SK-N-SH (cell line): ENCODE results near the gene RIPOR2. TPM values are rescaled to one million over a fixed set of nuclear protein-coding genes. Genes with fewer than 3 reads are reported as not detected.

Experiments used
- CTCF ChIA-PET: fragments of 300-600, 350-600 bp; formaldehyde crosslinking; extraction: SDS; loops from one replicate; lab custom pipeline; 2021; lab: Yijun Ruan, JAX
- POLR2A ChIA-PET: fragments of 350-600 bp; sonication (Branson Sonifier 250); formaldehyde crosslinking; extraction: SDS; loops from one replicate; lab custom pipeline; 2020; ENCODE audit warnings: antibody characterized with exemption, inconsistent platforms; lab: Yijun Ruan, JAX
- DNase-seq: peaks from one replicate; pipeline ENCODE4 v3.0.0; 2012
- H2AFZ ChIP-seq: fragments of 200-600 bp; sonication (generic); 2 replicates; pipeline ENCODE4 v1.8.1; 2016; ENCODE audit warnings: antibody characterized with exemption, mild to moderate bottlenecking, low read depth
- H3F3A ChIP-seq: fragments of 200-600 bp; sonication (generic); replicated peaks from 2 replicates; pipeline ENCODE3; 2016; ENCODE audit warnings: antibody characterized with exemption, mild to moderate bottlenecking; ENCODE audit not compliant: insufficient read depth
- H3K27ac ChIP-seq, 2 experiments: fragments of 200-500 bp in 1 of 2; fragments of 200-600 bp in 1 of 2; sonication (Bioruptor generic) in 1 of 2; sonication (generic), shearing (Covaris generic) in 1 of 2; 2 replicates each; pipeline versions ENCODE4 v1.5.1 to v1.6.1; 2014 to 2016; ENCODE audit warnings: low read depth in 2 of 2, inconsistent platforms in 1 of 2, low read length in 1 of 2, mild to moderate bottlenecking in 1 of 2, mixed read lengths in 1 of 2
- H3K27me3 ChIP-seq: fragments of 200-600 bp; sonication (generic), shearing (Covaris generic); 2 replicates; pipeline ENCODE4 v1.6.1; 2016; ENCODE audit warnings: mixed run types; ENCODE audit not compliant: insufficient read depth
- H3K36me3 ChIP-seq, 2 experiments: fragments of 200-500 bp in 1 of 2; fragments of 200-600 bp in 1 of 2; sonication (Bioruptor generic) in 1 of 2; sonication (generic) in 1 of 2; replicated peaks in 1 of 2; 2 replicates each; pipeline versions ENCODE3 to v1.5.1; 2014 to 2016; ENCODE audit warnings: low read length in 1 of 2, mild to moderate bottlenecking in 1 of 2; ENCODE audit not compliant: insufficient read depth in 2 of 2, control insufficient read depth in 1 of 2
- H3K4me1 ChIP-seq, 2 experiments: fragments of 200-500 bp in 1 of 2; fragments of 200-600 bp in 1 of 2; sonication (Bioruptor generic) in 1 of 2; sonication (generic), shearing (Covaris generic) in 1 of 2; 2 replicates each; pipeline versions ENCODE4 v1.5.1 to v1.6.1; 2014 to 2016; ENCODE audit warnings: low read depth in 1 of 2, low read length in 1 of 2, mixed run types in 1 of 2; ENCODE audit not compliant: insufficient read depth in 2 of 2, control insufficient read depth in 1 of 2
- H3K4me2 ChIP-seq: fragments of 200-600 bp; sonication (generic), shearing (Covaris generic); 2 replicates; pipeline ENCODE4 v1.6.1; 2017; ENCODE audit warnings: mixed run types
- H3K4me3 ChIP-seq, 2 experiments: fragments of 200-500 bp in 1 of 2; fragments of 200-600 bp in 1 of 2; sonication (Bioruptor generic) in 1 of 2; sonication (generic), shearing (Covaris generic) in 1 of 2; 2 replicates each; pipeline versions ENCODE4 v1.5.1 to v1.8.1; 2014 to 2016; ENCODE audit warnings: low read depth in 2 of 2, inconsistent platforms in 1 of 2, low read length in 1 of 2, mild to moderate bottlenecking in 1 of 2, mixed read lengths in 1 of 2, moderate library complexity in 1 of 2
- H3K79me2 ChIP-seq: fragments of 200-600 bp; sonication (generic); 2 replicates; pipeline ENCODE4 v1.8.1; 2017; ENCODE audit warnings: mild to moderate bottlenecking; ENCODE audit not compliant: insufficient read depth
- H3K9ac ChIP-seq: fragments of 200-600 bp; sonication (generic); 2 replicates; pipeline ENCODE4 v1.6.1; 2017; ENCODE audit warnings: mixed run types
- H3K9me2 ChIP-seq: fragments of 200-600 bp; sonication (generic); 2 replicates; pipeline ENCODE4 v1.6.1; 2017; ENCODE audit warnings: mixed run types
- H3K9me3 ChIP-seq: fragments of 200-600 bp; sonication (generic); 2 replicates; pipeline ENCODE4 v1.6.1; 2017; ENCODE audit warnings: mixed run types, mild to moderate bottlenecking, moderate library complexity
- H4K20me1 ChIP-seq: fragments of 200-600 bp; sonication (generic); 2 replicates; pipeline ENCODE4 v1.6.1; 2017; ENCODE audit warnings: mild to moderate bottlenecking, mixed run types; ENCODE audit not compliant: insufficient read depth
- CHD2 ChIP-seq: fragments of 150-350 bp; IDR thresholded peaks from 2 replicates; pipeline ENCODE4 v1.6.1; 2018; ENCODE audit warnings: low read length; ENCODE audit not compliant: partially characterized antibody
- ELF1 ChIP-seq: IDR thresholded peaks from 2 replicates; pipeline ENCODE4 v1.4.0; 2012
- EP300 ChIP-seq, 2 experiments: IDR thresholded peaks; 2 replicates each; pipeline versions ENCODE4 v1.4.0 to v1.6.1; 2012; ENCODE audit warnings: borderline replicate concordance in 1 of 2, low read depth in 1 of 2, low read length in 1 of 2
- EZH2phosphoT487 ChIP-seq: fragments of 200-600 bp; sonication (generic); IDR thresholded peaks from 2 replicates; pipeline ENCODE4 v1.6.1; 2017; ENCODE audit warnings: low read depth, mixed run types, mild to moderate bottlenecking, antibody characterized with exemption, moderate library complexity, borderline replicate concordance
- FOSL2 ChIP-seq: IDR thresholded peaks from 2 replicates; pipeline ENCODE4 v1.4.0; 2012; ENCODE audit warnings: low read depth, mild to moderate bottlenecking, moderate library complexity, borderline replicate concordance
- FOXM1 ChIP-seq: IDR thresholded peaks from 2 replicates; pipeline ENCODE4 v1.4.0; 2012; ENCODE audit warnings: low read depth, mild to moderate bottlenecking
- GABPA ChIP-seq: IDR thresholded peaks from 2 replicates; pipeline ENCODE4 v1.4.0; 2012; ENCODE audit warnings: low read depth, mild to moderate bottlenecking
- GATA2 ChIP-seq: sonication (generic); formaldehyde crosslinking; IDR thresholded peaks from 2 replicates; pipeline ENCODE4 v1.5.0; 2020; ENCODE audit warnings: mild to moderate bottlenecking, missing genetic modification reagents
- JUND ChIP-seq: IDR thresholded peaks from 2 replicates; pipeline ENCODE4 v1.4.0; 2012
- MAX ChIP-seq: IDR thresholded peaks from 2 replicates; pipeline ENCODE4 v1.4.0; 2012; ENCODE audit warnings: low read depth
- MEF2A ChIP-seq: IDR thresholded peaks from 2 replicates; pipeline ENCODE4 v1.4.0; 2012; ENCODE audit warnings: low read depth, borderline replicate concordance
- NFIC ChIP-seq: IDR thresholded peaks from 2 replicates; pipeline ENCODE4 v1.4.0; 2012; ENCODE audit warnings: borderline replicate concordance
- POLR2AphosphoS5 ChIP-seq: IDR thresholded peaks from 2 replicates; pipeline ENCODE4 v1.6.1; 2012; ENCODE audit warnings: low read depth, low read length
- RCOR1 ChIP-seq: fragments of 150-350 bp; IDR thresholded peaks from 2 replicates; pipeline ENCODE4 v1.6.1; 2017; ENCODE audit warnings: antibody characterized with exemption, low read length
- RFX5 ChIP-seq: IDR thresholded peaks from 2 replicates; pipeline ENCODE4 v1.6.1; 2012; ENCODE audit warnings: mild to moderate bottlenecking, improper control_type of control experiment, low read length
- RXRA ChIP-seq: IDR thresholded peaks from 2 replicates; pipeline ENCODE4 v1.4.0; 2012; ENCODE audit warnings: low read depth, mild to moderate bottlenecking, borderline replicate concordance
- SIN3A ChIP-seq: IDR thresholded peaks from 2 replicates; pipeline ENCODE4 v1.6.1; 2012; ENCODE audit warnings: low read depth, mild to moderate bottlenecking, low read length, moderate library complexity, borderline replicate concordance
- SMC3 ChIP-seq: IDR thresholded peaks from 2 replicates; pipeline ENCODE4 v1.6.1; 2012; ENCODE audit warnings: low read depth, low read length, improper control_type of control experiment
- TAF1 ChIP-seq: IDR thresholded peaks from 2 replicates; pipeline ENCODE4 v1.6.1; 2012; ENCODE audit warnings: low read depth, mild to moderate bottlenecking, low read length, moderate library complexity, borderline replicate concordance
- TCF12 ChIP-seq: IDR thresholded peaks from 2 replicates; pipeline ENCODE4 v1.4.0; 2012
- TEAD4 ChIP-seq: IDR thresholded peaks from 2 replicates; pipeline ENCODE4 v1.4.0; 2012; ENCODE audit warnings: mild to moderate bottlenecking, borderline replicate concordance; ENCODE audit not compliant: insufficient read depth
- USF1 ChIP-seq: IDR thresholded peaks from 2 replicates; pipeline ENCODE4 v1.4.0; 2012; ENCODE audit warnings: low read depth, borderline replicate concordance
- YY1 ChIP-seq: IDR thresholded peaks from 2 replicates; pipeline ENCODE4 v1.4.0; 2012; ENCODE audit warnings: low read depth, mild to moderate bottlenecking
- WGBS: methylation state at CpG from one replicate; pipeline ENCODE4 v1.1.6; 2017; ENCODE audit warnings: low lambda C conversion rate; 5-methylcytosine and 5-hydroxymethylcytosine counted together
- polyA plus RNA-seq, 3 experiments: library from polyadenylated mRNA; depleted of rRNA; stranded (reverse); fragments of >200 nt; gene quantifications; 2 replicates each; pipeline ENCODE4 v1.2.3, GENCODE V29; 2012
- TF ChIP-seq, protein P1 (sequence below): fragments of 150-350 bp; IDR thresholded peaks from 2 replicates; pipeline ENCODE4 v1.6.1; 2017; ENCODE audit warnings: antibody characterized with exemption, low read length, low read depth, borderline replicate concordance
- TF ChIP-seq, protein P2 (sequence below): fragments of 150-350 bp; IDR thresholded peaks from 2 replicates; pipeline ENCODE4 v1.6.1; 2016; ENCODE audit warnings: mild to moderate bottlenecking, low read depth, low read length
- TF ChIP-seq, protein P3 (sequence below): IDR thresholded peaks from 2 replicates; pipeline ENCODE4; 2012

Gene RIPOR2
- polyA plus RNA-seq, 1 of the 3 experiments (the other 2 are of a cell fraction): 0.05 TPM

DNA sequence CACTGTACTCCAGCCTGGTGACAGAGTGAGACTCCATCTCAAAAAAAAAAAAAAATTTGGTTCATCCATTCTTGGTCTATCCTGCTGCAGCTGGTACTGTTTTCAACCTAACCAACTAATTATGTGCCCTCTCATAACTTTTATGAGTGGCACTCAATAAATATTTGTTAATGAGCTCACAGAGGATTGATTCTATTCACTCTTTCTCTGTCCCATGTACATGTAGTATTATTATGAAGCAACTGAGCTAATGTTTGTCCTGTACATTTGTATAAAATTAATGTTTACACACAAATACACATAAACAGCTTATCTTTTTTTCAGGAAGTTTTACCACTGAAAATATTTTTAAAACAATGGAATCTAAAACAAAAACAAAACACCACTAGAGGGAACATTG, 10.1 kb downstream of the RIPOR2 start:
- H3K9me2 ChIP-seq: no peaks in the 10 kb centered on the region
- CTCF ChIA-PET: interaction anchor here (1.2 to 1.6 kb wide), 4 partner anchors 9 to 92 kb away, joined by 3 to 4 read pairs (median 4); no protein-coding TSS in a partner anchor
- POLR2A ChIA-PET: no interaction called here

GRCh38 chr6:24924580-24925356, 11.0 kb downstream of the RIPOR2 start:
- Histone ChIP-seq H3K27ac (no peak overlapping the region), H3K27me3 (no peaks in the 10 kb centered on the region), H3K9ac (no peak overlapping the region), H3K36me3 (no peaks in the 10 kb centered on the region), H3K4me2 (no peak overlapping the region), H4K20me1 (no peaks in the 10 kb centered on the region), H3K79me2 (no peaks in the 10 kb centered on the region), H3K4me3 (no peak overlapping the region), H3K4me1 (peaks cover 5 to 15% of the 10 kb centered on the region in 2 experiments; a peak in 3 of 4 replicates), H2AFZ (no peak overlapping the region), H3K9me3 (no peaks in the 10 kb centered on the region), H3F3A (peaks cover 16% of the 10 kb centered on the region), H3K9me2 (no peaks in the 10 kb centered on the region)
- ChIA-PET POLR2A (no interaction called here), CTCF (interaction anchor here (0.8 to 1.6 kb wide), 5 partner anchors 8 to 69 kb away, joined by 3 to 4 read pairs (median 4); no protein-coding TSS in a partner anchor)
- 54% methylated on average over 2 of the region's 2 CpGs for WGBS
- no peak for DNase-seq
- no peak for TF ChIP-seq EZH2phosphoT487
- no peak for TF ChIP-seq JUND
- TF ChIP-seq YY1: no peak
- TF ChIP-seq, protein P1, sequence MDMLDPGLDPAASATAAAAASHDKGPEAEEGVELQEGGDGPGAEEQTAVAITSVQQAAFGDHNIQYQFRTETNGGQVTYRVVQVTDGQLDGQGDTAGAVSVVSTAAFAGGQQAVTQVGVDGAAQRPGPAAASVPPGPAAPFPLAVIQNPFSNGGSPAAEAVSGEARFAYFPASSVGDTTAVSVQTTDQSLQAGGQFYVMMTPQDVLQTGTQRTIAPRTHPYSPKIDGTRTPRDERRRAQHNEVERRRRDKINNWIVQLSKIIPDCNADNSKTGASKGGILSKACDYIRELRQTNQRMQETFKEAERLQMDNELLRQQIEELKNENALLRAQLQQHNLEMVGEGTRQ: no peak
- TF ChIP-seq MEF2A: no peak
- TF ChIP-seq FOSL2: no peak
- TF ChIP-seq, protein P2, sequence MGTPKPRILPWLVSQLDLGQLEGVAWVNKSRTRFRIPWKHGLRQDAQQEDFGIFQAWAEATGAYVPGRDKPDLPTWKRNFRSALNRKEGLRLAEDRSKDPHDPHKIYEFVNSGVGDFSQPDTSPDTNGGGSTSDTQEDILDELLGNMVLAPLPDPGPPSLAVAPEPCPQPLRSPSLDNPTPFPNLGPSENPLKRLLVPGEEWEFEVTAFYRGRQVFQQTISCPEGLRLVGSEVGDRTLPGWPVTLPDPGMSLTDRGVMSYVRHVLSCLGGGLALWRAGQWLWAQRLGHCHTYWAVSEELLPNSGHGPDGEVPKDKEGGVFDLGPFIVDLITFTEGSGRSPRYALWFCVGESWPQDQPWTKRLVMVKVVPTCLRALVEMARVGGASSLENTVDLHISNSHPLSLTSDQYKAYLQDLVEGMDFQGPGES: no peak
- peak in 1 of 2 experiments; percentile 16; a peak in 1 of 4 replicates for TF ChIP-seq EP300 (IDR thresholded peaks at IDR 0.05; ENCODE audit: borderline replicate concordance in 1 of 2, low read depth in 1 of 2, low read length in 1 of 2)
- TF ChIP-seq TEAD4: no peak
- TF ChIP-seq POLR2AphosphoS5: no peak
- no peak for TF ChIP-seq CHD2
- TF ChIP-seq MAX: no peak
- TF ChIP-seq FOXM1: no peak
- TF ChIP-seq TCF12: no peak
- peak; percentile 91 for TF ChIP-seq GATA2
- TF ChIP-seq NFIC: no peak
- no peak for TF ChIP-seq RXRA
- TF ChIP-seq USF1: no peak
- no peak for TF ChIP-seq GABPA
- TF ChIP-seq SIN3A: no peak
- peak; percentile 50; the same call in 1 of the 2 replicates for TF ChIP-seq RCOR1
- TF ChIP-seq ELF1: no peak
- no peak for TF ChIP-seq TAF1
- TF ChIP-seq, protein P3, sequence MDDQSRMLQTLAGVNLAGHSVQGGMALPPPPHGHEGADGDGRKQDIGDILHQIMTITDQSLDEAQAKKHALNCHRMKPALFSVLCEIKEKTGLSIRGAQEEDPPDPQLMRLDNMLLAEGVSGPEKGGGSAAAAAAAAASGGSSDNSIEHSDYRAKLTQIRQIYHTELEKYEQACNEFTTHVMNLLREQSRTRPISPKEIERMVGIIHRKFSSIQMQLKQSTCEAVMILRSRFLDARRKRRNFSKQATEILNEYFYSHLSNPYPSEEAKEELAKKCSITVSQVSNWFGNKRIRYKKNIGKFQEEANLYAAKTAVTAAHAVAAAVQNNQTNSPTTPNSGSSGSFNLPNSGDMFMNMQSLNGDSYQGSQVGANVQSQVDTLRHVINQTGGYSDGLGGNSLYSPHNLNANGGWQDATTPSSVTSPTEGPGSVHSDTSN: no peak
- no peak for TF ChIP-seq RFX5

More for the DNA sequence above, 10.1 kb downstream of the RIPOR2 start:
- Histone ChIP-seq H4K20me1 (no peaks in the 10 kb centered on the region), H3K27ac (no peak overlapping the region), H3K27me3 (no peaks in the 10 kb centered on the region), H3F3A (peaks cover 16% of the 10 kb centered on the region), H3K36me3 (no peaks in the 10 kb centered on the region), H3K9ac (no peak overlapping the region), H2AFZ (no peak overlapping the region), H3K4me1 (peaks cover 8 to 17% of the 10 kb centered on the region in 2 experiments; a peak in 3 of 4 replicates), H3K79me2 (no peaks in the 10 kb centered on the region), H3K9me3 (no peaks in the 10 kb centered on the region), H3K4me3 (no peak overlapping the region), H3K4me2 (no peak overlapping the region)
- DNase-seq: no peak
- TF ChIP-seq SMC3: no peak
